DOHH2 (cell line): Measurements from ENCODE around the gene TREH.

ENCODE experiments used
- H3F3A ChIP-seq: fragments of 200-600 bp; sonication (generic), shearing (Covaris generic); 2 replicates; pipeline ENCODE4 v1.6.0; 2016; ENCODE audit warnings: antibody characterized with exemption, mild to moderate bottlenecking; ENCODE audit not compliant: control insufficient read depth, insufficient read depth
- H3K27ac ChIP-seq: fragments of 200-600 bp; sonication (generic); 2 replicates; pipeline ENCODE4 v1.5.1; 2014; ENCODE audit warnings: low read depth, mild to moderate bottlenecking, low read length, moderate library complexity
- H3K27me3 ChIP-seq: fragments of 200-600 bp; sonication (generic); 2 replicates; pipeline ENCODE4 v1.6.1; 2014; ENCODE audit warnings: mild to moderate bottlenecking, low read length, mixed read lengths; ENCODE audit not compliant: control insufficient read depth
- H3K36me3 ChIP-seq: fragments of 200-600 bp; sonication (generic); 2 replicates; pipeline ENCODE4 v1.6.1; 2014; ENCODE audit warnings: mild to moderate bottlenecking, low read length, moderate library complexity, mixed read lengths; ENCODE audit not compliant: control insufficient read depth
- H3K4me1 ChIP-seq: fragments of 200-600 bp; sonication (generic); 2 replicates; pipeline ENCODE4 v1.6.1; 2014; ENCODE audit warnings: mild to moderate bottlenecking, low read length, mixed read lengths; ENCODE audit not compliant: control insufficient read depth
- H3K4me2 ChIP-seq: fragments of 200-600 bp; sonication (generic); 2 replicates; pipeline ENCODE4 v1.6.0; 2014; ENCODE audit warnings: mild to moderate bottlenecking, low read length, moderate library complexity
- H3K4me3 ChIP-seq: fragments of 200-600 bp; sonication (generic); 2 replicates; pipeline ENCODE4 v1.5.1; 2014; ENCODE audit warnings: mild to moderate bottlenecking, low read length, mixed read lengths
- H3K79me2 ChIP-seq: fragments of 200-600 bp; sonication (generic); 2 replicates; pipeline ENCODE4 v1.6.1; 2014; ENCODE audit warnings: mild to moderate bottlenecking, low read length, mixed read lengths; ENCODE audit not compliant: control insufficient read depth
- H3K9me2 ChIP-seq: fragments of 200-600 bp; sonication (generic); replicated peaks from 2 replicates; pipeline ENCODE4 v1.6.1; 2014; ENCODE audit warnings: mild to moderate bottlenecking, low read length, mixed read lengths; ENCODE audit not compliant: control insufficient read depth
- H3K9me3 ChIP-seq: fragments of 200-600 bp; sonication (generic); 2 replicates; pipeline ENCODE4 v1.6.1; 2014; ENCODE audit warnings: antibody characterized with exemption, low read length, mixed read lengths; ENCODE audit not compliant: control insufficient read depth, insufficient read depth
- H4K20me1 ChIP-seq: fragments of 200-600 bp; sonication (generic); 2 replicates; pipeline ENCODE4 v1.6.0; 2014; ENCODE audit warnings: low read depth, mild to moderate bottlenecking, antibody characterized with exemption, low read length, moderate library complexity; ENCODE audit not compliant: control insufficient read depth, insufficient read depth
- EZH2phosphoT487 ChIP-seq: fragments of 200-600 bp; sonication (generic); IDR thresholded peaks from 2 replicates; pipeline ENCODE4 v1.6.1; 2017; ENCODE audit warnings: borderline replicate concordance, mild to moderate bottlenecking, antibody characterized with exemption, low read length, moderate library complexity, mixed read lengths
- TF ChIP-seq, protein P1 (sequence below): fragments of 200-600 bp; sonication (generic); IDR thresholded peaks from one replicate; pipeline ENCODE4 v1.5.1; 2014; ENCODE audit warnings: antibody characterized with exemption, mild to moderate bottlenecking, low read depth, low read length; ENCODE audit not compliant: poor library complexity, severe bottlenecking

TREH gene

DNA sequence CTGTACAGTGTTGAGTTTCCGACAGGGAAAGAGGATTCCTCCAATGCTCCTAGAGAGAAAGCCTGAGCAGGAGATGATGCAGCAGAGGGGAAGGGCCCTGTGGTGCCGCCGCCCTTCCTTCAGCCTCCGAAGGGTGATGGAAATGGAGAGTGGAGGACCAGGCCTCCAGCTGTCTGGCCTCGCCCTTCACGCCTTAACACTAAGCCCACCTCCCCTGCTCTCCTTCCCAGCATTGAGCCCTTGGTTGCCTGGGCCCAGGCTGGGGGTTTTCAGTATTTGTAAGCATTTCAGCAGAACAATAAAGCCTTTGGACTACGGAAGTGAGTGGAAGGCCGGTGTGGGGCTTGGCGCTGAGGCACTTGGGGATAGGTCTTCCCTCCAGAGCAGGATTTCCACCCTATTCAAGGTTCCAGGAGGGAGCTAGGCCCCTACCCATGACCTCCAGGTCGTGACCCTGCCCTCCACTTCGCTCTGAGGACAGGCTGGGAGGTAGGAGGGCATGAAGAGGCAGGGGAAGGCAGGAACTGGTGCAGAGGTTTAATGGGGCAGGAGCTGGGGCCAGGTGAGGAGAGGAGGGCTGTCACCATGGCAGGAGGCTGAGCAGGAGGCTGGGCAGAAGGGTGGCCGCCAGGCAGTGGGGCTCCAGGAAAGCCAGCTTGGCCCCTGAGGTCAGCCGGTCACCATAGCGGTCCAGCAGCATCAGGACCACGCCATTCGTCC is 21.6 kb downstream of the TREH start:
- no peak for TF ChIP-seq EZH2phosphoT487
- H3K4me1 ChIP-seq = 0 out of 2 replicates have a peak, but pooled peaks cover 4% of the 10 kb centered on the region
- no peaks in the 10 kb centered on the region for H3F3A ChIP-seq
- no peak overlapping the region for H3K4me2 ChIP-seq
- H3K79me2 ChIP-seq = no peaks in the 10 kb centered on the region
- H4K20me1 ChIP-seq = no peaks in the 10 kb centered on the region
- H3K27me3 ChIP-seq = peaks cover 12% of the 10 kb centered on the region
- no peak overlapping the region for H3K27ac ChIP-seq
- H3K36me3 ChIP-seq = no peaks in the 10 kb centered on the region
- no peaks in the 10 kb centered on the region for H3K9me3 ChIP-seq
- no peaks in the 10 kb centered on the region for H3K9me2 ChIP-seq
- H3K4me3 ChIP-seq = no peak overlapping the region

DNA sequence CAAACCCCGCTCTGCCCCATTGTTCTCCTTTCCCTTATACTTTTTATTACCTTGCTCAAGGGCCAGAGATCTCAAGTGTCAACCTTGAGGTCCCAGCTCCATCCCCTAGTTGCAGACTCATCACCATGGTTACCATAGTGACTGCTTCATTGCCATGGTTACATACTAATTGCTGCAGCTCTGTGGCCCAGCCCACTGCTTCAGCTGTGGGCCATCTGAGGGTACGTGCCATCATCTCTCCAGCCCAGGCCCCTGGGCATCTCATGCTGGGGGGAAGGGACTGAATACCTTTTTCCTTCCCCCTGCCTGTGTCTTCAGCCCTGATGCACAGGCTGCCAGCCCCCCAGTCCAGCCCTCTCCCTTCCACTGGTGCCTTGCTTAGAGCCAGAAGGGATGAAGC is 22.2 kb downstream of the TREH start:
- no peak overlapping the region for H3K4me3 ChIP-seq
- H3F3A ChIP-seq = no peaks in the 10 kb centered on the region
- no peaks in the 10 kb centered on the region for H4K20me1 ChIP-seq
- H3K9me2 ChIP-seq = no peaks in the 10 kb centered on the region
- no peaks in the 10 kb centered on the region for H3K36me3 ChIP-seq
- H3K4me2 ChIP-seq = no peak overlapping the region
- H3K27me3 ChIP-seq = peaks cover 12% of the 10 kb centered on the region
- no peak overlapping the region for H3K27ac ChIP-seq
- no peaks in the 10 kb centered on the region for H3K9me3 ChIP-seq
- 0 out of 2 replicates have a peak, but pooled peaks cover 4% of the 10 kb centered on the region for H3K4me1 ChIP-seq
- no peak for TF ChIP-seq EZH2phosphoT487
- TF ChIP-seq, protein P1, sequence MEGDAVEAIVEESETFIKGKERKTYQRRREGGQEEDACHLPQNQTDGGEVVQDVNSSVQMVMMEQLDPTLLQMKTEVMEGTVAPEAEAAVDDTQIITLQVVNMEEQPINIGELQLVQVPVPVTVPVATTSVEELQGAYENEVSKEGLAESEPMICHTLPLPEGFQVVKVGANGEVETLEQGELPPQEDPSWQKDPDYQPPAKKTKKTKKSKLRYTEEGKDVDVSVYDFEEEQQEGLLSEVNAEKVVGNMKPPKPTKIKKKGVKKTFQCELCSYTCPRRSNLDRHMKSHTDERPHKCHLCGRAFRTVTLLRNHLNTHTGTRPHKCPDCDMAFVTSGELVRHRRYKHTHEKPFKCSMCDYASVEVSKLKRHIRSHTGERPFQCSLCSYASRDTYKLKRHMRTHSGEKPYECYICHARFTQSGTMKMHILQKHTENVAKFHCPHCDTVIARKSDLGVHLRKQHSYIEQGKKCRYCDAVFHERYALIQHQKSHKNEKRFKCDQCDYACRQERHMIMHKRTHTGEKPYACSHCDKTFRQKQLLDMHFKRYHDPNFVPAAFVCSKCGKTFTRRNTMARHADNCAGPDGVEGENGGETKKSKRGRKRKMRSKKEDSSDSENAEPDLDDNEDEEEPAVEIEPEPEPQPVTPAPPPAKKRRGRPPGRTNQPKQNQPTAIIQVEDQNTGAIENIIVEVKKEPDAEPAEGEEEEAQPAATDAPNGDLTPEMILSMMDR = no peak
- H3K79me2 ChIP-seq = no peaks in the 10 kb centered on the region

DNA sequence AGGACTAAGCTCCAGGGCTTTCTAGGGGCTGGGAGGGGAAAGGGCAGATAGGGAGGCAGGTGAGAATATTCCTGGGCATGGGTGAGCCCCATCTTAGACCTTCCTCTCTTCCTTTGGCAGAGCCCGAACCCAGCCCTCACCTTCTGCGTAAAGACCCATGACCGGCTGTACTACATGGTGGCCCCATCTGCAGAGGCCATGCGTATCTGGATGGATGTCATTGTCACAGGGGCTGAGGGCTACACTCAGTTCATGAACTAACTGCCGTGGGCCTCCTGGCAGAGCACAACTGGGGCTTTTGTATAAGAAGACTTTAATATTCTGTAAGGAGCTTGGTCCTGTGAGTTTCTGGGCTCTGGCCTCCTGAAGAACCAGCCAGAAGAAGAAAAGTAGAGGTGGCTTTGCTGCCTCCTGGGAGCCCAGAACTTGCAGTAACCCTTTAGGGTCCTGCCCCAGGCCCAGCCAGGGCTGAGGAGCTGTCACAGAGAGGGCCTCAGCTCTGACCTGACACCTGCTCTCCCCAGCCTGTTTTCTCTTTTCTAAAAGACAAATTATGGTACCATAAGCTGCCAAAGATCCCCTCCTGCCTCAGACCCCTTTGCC is 22.8 kb downstream of the TREH start:
- TF ChIP-seq, protein P1 = no peak
- TF ChIP-seq EZH2phosphoT487 = no peak
- Histone ChIP-seq H3F3A (no peaks in the 10 kb centered on the region), H3K27me3 (peaks cover 12% of the 10 kb centered on the region), H3K4me2 (no peak overlapping the region), H3K79me2 (no peaks in the 10 kb centered on the region), H3K9me2 (no peaks in the 10 kb centered on the region), H3K36me3 (no peaks in the 10 kb centered on the region), H4K20me1 (no peaks in the 10 kb centered on the region), H3K4me3 (no peak overlapping the region), H3K4me1 (0 out of 2 replicates have a peak, but pooled peaks cover 4% of the 10 kb centered on the region), H3K27ac (no peak overlapping the region), H3K9me3 (no peaks in the 10 kb centered on the region)
